Prostate gland (tissue), 2 donors: ENCODE measurements around the gene SLC4A1AP. TPM values are rescaled to one million over a fixed set of nuclear protein-coding genes. Genes with fewer than 3 reads are reported as not detected.

Source experiments
- DNase-seq: peaks from one replicate; pipeline ENCODE4 v3.0.0-alpha.2; 2019; ENCODE audit warnings: low spot score
- H3K27ac ChIP-seq, 2 donors: fragments of 200-600 bp; sonication (generic); 2 replicates each; pipeline ENCODE4 v1.5.1; 2017 to 2019
- H3K27me3 ChIP-seq: fragments of 200-600 bp; sonication (generic); replicated peaks from 2 replicates; pipeline ENCODE4 v1.5.1; 2019; ENCODE audit not compliant: insufficient read depth
- H3K36me3 ChIP-seq, 2 donors: fragments of 200-600 bp; sonication (generic); 1 replicate in 1 of 2; 2 replicates in 1 of 2; pipeline versions ENCODE4 v1.5.1 to v1.8.1; 2017 to 2019
- H3K4me1 ChIP-seq: fragments of 200-600 bp; sonication (generic); replicated peaks from 2 replicates; pipeline ENCODE4 v1.5.1; 2019
- H3K4me3 ChIP-seq, 2 donors: fragments of 200-600 bp; sonication (generic); 2 replicates each; pipeline ENCODE4 v1.5.1; 2017 to 2019
- H3K9me3 ChIP-seq: fragments of 200-600 bp; sonication (generic); 2 replicates; pipeline ENCODE4 v1.5.1; 2017
- POLR2A ChIP-seq: fragments of 450-650 bp; IDR thresholded peaks from one replicate; pipeline ENCODE4 v1.6.1; 2016; ENCODE audit warnings: antibody characterized with exemption, mild to moderate bottlenecking
- POLR2AphosphoS5 ChIP-seq: sonication (generic); formaldehyde crosslinking; IDR thresholded peaks from one replicate; pipeline ENCODE4 v1.6.1; 2017; ENCODE audit warnings: antibody characterized with exemption
- WGBS: methylation state at CpG from one replicate; pipeline ENCODE4 v1.1.5; 2018; 5-methylcytosine and 5-hydroxymethylcytosine counted together
- intact Hi-C: fragments of 100-400 bp; cut with DNase I; formaldehyde crosslinking; loops from one replicate; pipeline ENCODE4 v1.14.2; 2022
- total RNA-seq, 2 donors: library from RNA; depleted of rRNA; stranded (reverse); fragments of >200 nt; gene quantifications; one replicate each; pipeline ENCODE4 v1.1.0, GENCODE V29; 2016
- TF ChIP-seq, protein P1 (sequence below), 4 experiments: fragments of 200-600 bp in 2 of 4; fragments of 450-650 bp in 2 of 4; sonication (generic) in 2 of 4; IDR thresholded peaks; 1 replicate in 3 of 4; 2 replicates in 1 of 4; pipeline ENCODE4 v1.5.1; 2016 to 2019; ENCODE audit warnings: antibody characterized with exemption in 4 of 4, mild to moderate bottlenecking in 2 of 4, moderate library complexity in 2 of 4

The SLC4A1AP gene
- total RNA-seq, 2 donors from 2014 or later: 19.8 to 37.9 TPM

DNA sequence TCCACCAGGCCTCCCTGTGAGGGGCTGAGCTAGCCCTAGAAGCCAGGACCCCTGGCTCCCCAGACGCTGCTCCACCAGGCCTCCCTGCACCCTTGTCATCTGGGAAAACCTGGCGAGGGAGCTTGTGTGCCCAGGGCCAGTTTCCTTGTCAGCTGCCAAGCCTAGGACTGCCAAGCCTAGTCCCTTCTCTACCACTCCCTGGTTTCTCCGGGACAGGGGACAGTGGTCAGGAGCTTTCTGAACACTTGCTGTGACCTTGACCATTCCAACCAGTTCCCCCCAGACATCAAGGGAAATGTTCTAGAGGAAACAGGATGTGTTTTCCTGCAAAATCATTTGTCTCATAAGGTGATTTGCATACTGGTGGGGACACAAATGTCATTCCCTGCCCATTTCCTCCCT, 66.6 kb downstream of the SLC4A1AP start:
- intact Hi-C loops: no loop called here
- Histone ChIP-seq H3K27me3 (no peaks in the 10 kb centered on the region), H3K27ac (no peak overlapping the region), H3K9me3 (no peaks in the 10 kb centered on the region), H3K4me3 (no peak overlapping the region), H3K36me3 (no peaks in the 10 kb centered on the region), H3K4me1 (no peaks in the 10 kb centered on the region)
- WGBS: 86% methylated on average over 1 of the region's 3 CpGs
- TF ChIP-seq, protein P1, sequence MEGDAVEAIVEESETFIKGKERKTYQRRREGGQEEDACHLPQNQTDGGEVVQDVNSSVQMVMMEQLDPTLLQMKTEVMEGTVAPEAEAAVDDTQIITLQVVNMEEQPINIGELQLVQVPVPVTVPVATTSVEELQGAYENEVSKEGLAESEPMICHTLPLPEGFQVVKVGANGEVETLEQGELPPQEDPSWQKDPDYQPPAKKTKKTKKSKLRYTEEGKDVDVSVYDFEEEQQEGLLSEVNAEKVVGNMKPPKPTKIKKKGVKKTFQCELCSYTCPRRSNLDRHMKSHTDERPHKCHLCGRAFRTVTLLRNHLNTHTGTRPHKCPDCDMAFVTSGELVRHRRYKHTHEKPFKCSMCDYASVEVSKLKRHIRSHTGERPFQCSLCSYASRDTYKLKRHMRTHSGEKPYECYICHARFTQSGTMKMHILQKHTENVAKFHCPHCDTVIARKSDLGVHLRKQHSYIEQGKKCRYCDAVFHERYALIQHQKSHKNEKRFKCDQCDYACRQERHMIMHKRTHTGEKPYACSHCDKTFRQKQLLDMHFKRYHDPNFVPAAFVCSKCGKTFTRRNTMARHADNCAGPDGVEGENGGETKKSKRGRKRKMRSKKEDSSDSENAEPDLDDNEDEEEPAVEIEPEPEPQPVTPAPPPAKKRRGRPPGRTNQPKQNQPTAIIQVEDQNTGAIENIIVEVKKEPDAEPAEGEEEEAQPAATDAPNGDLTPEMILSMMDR (IDR thresholded peaks at IDR 0.05): no peak
- no peak for TF ChIP-seq POLR2AphosphoS5
- TF ChIP-seq POLR2A: no peak
- no peak for DNase-seq

DNA sequence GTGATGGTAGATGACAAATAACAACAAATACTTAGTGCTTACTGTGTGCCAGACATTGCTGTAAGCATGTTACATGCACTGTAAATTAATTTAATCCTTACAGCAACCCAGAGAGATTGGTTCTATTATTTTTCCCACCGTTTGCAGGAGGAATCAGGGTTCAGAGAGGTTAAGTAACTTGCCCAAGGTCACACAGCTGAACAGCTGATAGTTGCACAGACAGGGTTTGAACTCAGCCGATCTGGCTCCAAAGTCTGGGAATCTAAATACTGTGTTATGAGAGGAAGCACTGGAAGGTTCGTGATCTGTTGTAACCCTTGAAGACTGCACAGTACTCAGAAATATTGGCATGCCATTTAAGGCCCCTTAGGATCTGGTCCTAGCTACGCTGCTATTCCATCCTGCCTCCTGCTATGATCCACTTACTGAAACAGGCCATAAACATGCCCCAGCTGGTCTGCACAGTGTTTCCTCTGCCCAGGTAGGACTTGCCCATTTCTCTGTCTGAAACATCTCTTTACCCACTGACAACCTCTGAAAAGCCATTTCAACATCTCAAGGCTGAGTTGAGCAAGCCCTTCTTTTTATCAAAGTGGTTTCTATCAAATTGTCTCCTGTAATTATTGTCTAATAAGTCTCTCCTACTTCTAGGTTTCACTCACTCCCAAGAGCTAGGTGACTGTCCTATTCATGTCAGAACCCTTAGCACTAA, 67.4 kb downstream of the SLC4A1AP start:
- WGBS: 78% methylated on average over 4 of the region's 4 CpGs
- DNase-seq: no peak
- intact Hi-C loops: no loop called here

DNA sequence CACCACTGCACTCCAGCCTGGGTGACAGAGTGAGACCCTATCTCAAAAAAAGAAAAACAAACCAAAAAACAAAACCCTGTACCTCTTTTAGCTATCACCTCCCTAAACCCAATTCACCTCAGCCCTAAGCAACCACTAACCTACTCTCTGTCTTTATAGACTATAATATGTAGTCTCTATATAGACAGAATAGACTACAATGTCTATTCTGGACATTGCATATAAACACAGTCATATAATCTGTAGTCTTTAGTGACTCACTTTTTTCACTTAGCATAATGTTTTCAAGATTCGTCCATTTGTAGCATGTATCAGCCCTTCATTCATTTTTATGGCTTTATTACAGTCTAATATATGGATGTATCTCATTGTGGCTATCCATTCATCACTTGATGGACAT, 70.6 kb downstream of the SLC4A1AP start:
- Histone ChIP-seq H3K9me3 (no peaks in the 10 kb centered on the region), H3K4me1 (no peaks in the 10 kb centered on the region), H3K27me3 (no peaks in the 10 kb centered on the region), H3K27ac (no peak overlapping the region), H3K36me3 (no peaks in the 10 kb centered on the region), H3K4me3 (no peak overlapping the region)
- 87% methylated on average over 1 of the region's 1 CpG for WGBS
- intact Hi-C loops: no loop called here
- no peak for DNase-seq
- TF ChIP-seq POLR2A (no peak), POLR2AphosphoS5 (no peak)
- TF ChIP-seq, protein P1 (IDR thresholded peaks at IDR 0.05): no peak

More for the DNA sequence above, 67.4 kb downstream of the SLC4A1AP start:
- no peak overlapping the region for H3K4me3 ChIP-seq
- no peaks in the 10 kb centered on the region for H3K4me1 ChIP-seq
- no peaks in the 10 kb centered on the region for H3K9me3 ChIP-seq
- H3K36me3 ChIP-seq: no peaks in the 10 kb centered on the region
- no peaks in the 10 kb centered on the region for H3K27me3 ChIP-seq
- no peak overlapping the region for H3K27ac ChIP-seq
- TF ChIP-seq POLR2AphosphoS5: no peak
- no peak for TF ChIP-seq POLR2A
- TF ChIP-seq, protein P1 (IDR thresholded peaks at IDR 0.05): no peak

DNA sequence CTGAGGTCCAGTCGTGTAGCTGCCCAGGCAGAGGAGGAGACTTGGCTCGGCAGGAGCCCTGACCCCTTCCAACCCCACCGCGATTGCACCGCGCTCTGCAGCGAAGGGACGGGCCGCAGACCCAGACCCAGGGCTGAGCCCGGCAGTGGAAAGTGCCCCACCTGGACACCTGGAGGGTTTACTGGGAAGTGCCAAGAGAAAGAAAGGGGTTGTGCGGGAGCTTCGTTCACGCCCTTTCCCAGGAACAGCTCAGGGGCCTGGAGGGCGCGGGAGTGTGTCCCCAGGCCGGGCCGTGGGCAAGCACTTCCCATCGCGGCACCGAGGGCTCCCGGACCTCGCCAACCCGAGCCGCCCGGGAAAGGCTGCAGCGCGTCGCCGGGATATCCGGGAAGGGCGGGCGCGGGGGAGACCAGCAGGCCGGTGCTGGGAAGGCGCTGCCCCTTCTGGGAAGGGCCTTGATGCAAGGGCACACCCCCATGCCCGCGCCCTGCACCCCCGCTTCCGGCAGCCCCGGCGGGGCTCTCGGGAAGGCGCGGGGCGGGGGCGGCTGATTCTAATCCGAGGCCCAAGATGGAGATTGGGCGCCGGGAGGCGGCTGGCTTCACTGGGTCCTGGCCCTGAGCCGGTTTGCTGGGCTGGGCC, 71.7 kb downstream of the SLC4A1AP start:
- WGBS: 1% methylated on average over 51 of the region's 51 CpGs
- TF ChIP-seq POLR2AphosphoS5 (peak; percentile 76), POLR2A (peak; percentile 68)
- TF ChIP-seq, protein P1 (IDR thresholded peaks at IDR 0.05): peak in 1 of 4 experiments; percentile 14
- DNase-seq: peak; percentile 81
- intact Hi-C loops: no loop called here
- Histone ChIP-seq H3K4me3 (peak overlapping the region; percentile 25 to 35), H3K4me1 (no peaks in the 10 kb centered on the region), H3K9me3 (no peaks in the 10 kb centered on the region), H3K36me3 (no peaks in the 10 kb centered on the region), H3K27ac (peak overlapping the region; percentile 76 to 80), H3K27me3 (no peaks in the 10 kb centered on the region)
